Keratinocyte (primary cell): Measurements from ENCODE around the gene CITED1. TPM values are rescaled to one million over a fixed set of nuclear protein-coding genes. Genes with fewer than 3 reads are reported as not detected.

Source experiments
- DNase-seq: peaks from one replicate; pipeline ENCODE4 v3.0.0-alpha.2; 2011; ENCODE audit warnings: low read depth, missing footprints, low spot score
- FAIRE-seq: peaks from 2 replicates; lab custom pipeline; 2011; peaks lifted over from hg19 to GRCh38; lab: Jason Lieb, UNC
- H2AFZ ChIP-seq: 2 replicates; pipeline ENCODE4 v1.6.0; 2012; ENCODE audit warnings: low read length, control low read depth, inconsistent platforms; ENCODE audit not compliant: control insufficient read depth
- H3K27ac ChIP-seq: 2 replicates; pipeline ENCODE4 v1.5.1; 2011; ENCODE audit warnings: low read length; ENCODE audit not compliant: control insufficient read depth, insufficient read depth
- H3K27me3 ChIP-seq: 3 replicates; pipeline ENCODE4 v1.6.0; 2011; ENCODE audit warnings: low read length; ENCODE audit not compliant: control insufficient read depth, insufficient read depth; ENCODE audit errors: extremely low read depth
- H3K36me3 ChIP-seq, 2 experiments: 2 replicates in 1 of 2; 3 replicates in 1 of 2; pipeline ENCODE4 v1.5.1; 2011; ENCODE audit warnings: low read length in 2 of 2, mild to moderate bottlenecking in 1 of 2; ENCODE audit not compliant: control insufficient read depth in 2 of 2, insufficient read depth in 2 of 2; ENCODE audit errors: extremely low read depth in 1 of 2
- H3K4me1 ChIP-seq: 3 replicates; pipeline ENCODE4 v1.5.1; 2011; ENCODE audit warnings: low read length; ENCODE audit not compliant: control insufficient read depth, insufficient read depth; ENCODE audit errors: extremely low read depth
- H3K4me2 ChIP-seq: 3 replicates; pipeline ENCODE4 v1.6.0; 2011; ENCODE audit warnings: low read depth, low read length; ENCODE audit not compliant: control insufficient read depth, insufficient read depth; ENCODE audit errors: extremely low read depth
- H3K4me3 ChIP-seq, 3 experiments: fragments of 200-600 bp in 1 of 3; sonication (generic) in 1 of 3; 2 replicates in 2 of 3; 3 replicates in 1 of 3; pipeline ENCODE4 v1.5.1; 2011 to 2016; ENCODE audit warnings: low read length in 3 of 3, mild to moderate bottlenecking in 3 of 3, control low read depth in 2 of 3, inconsistent platforms in 1 of 3, low read depth in 1 of 3, mixed read lengths in 1 of 3, mixed run types in 1 of 3, moderate library complexity in 1 of 3; ENCODE audit not compliant: control insufficient read depth in 2 of 3, insufficient read depth in 2 of 3; ENCODE audit errors: extremely low read depth in 1 of 3
- H3K79me2 ChIP-seq: 2 replicates; pipeline ENCODE4 v1.6.0; 2012; ENCODE audit warnings: low read length; ENCODE audit not compliant: control insufficient read depth, insufficient read depth
- H3K9ac ChIP-seq: 3 replicates; pipeline ENCODE4 v1.6.0; 2011; ENCODE audit warnings: low read length; ENCODE audit not compliant: control insufficient read depth, insufficient read depth; ENCODE audit errors: extremely low read depth
- H3K9me1 ChIP-seq: 3 replicates; pipeline ENCODE4 v1.6.0; 2011; ENCODE audit warnings: low read length; ENCODE audit not compliant: control insufficient read depth, insufficient read depth; ENCODE audit errors: extremely low read depth
- H3K9me3 ChIP-seq: 2 replicates; pipeline ENCODE4 v1.5.1; 2012; ENCODE audit warnings: low read depth, low read length; ENCODE audit not compliant: control insufficient read depth
- H4K20me1 ChIP-seq: 3 replicates; pipeline ENCODE4 v1.6.0; 2011; ENCODE audit warnings: low read length; ENCODE audit not compliant: control insufficient read depth, insufficient read depth; ENCODE audit errors: extremely low read depth
- EZH2 ChIP-seq: IDR thresholded peaks from one replicate; pipeline ENCODE4 v1.6.1; 2012; ENCODE audit warnings: inconsistent platforms, mild to moderate bottlenecking, low read length, moderate library complexity
- dilution Hi-C: fragments of 300-500 bp; cut with MboI; formaldehyde crosslinking; loops from one replicate; pipeline ENCODE4 v1.7.0; 2020; ENCODE audit warnings: low sequenced_read_pairs; ENCODE audit not compliant: extremely low pct_ligation_motif_present
- polyA plus RNA-seq, 5 experiments: library from polyadenylated mRNA; depleted of rRNA in 3 of 5; stranded (reverse) in 3 of 5; stranded (forward) in 1 of 5; unstranded in 1 of 5; fragments of >200 nt; gene quantifications; 1 replicate in 1 of 5; 2 replicates in 3 of 5; 3 replicates in 1 of 5; pipeline versions ENCODE4 v1.2.1 to v1.2.3, GENCODE V29; 2011 to 2012; ENCODE audit warnings: missing spikeins in 2 of 5, low read depth in 1 of 5, low replicate concordance in 1 of 5
- TF ChIP-seq, protein P1 (sequence below), 3 experiments: IDR thresholded peaks in 1 of 3; conservative IDR thresholded peaks in 1 of 3; optimal IDR thresholded peaks in 1 of 3; 2 replicates in 2 of 3; 3 replicates in 1 of 3; pipeline versions ENCODE3 to v1.5.1; 2011; ENCODE audit warnings: low read length in 3 of 3, mild to moderate bottlenecking in 3 of 3, moderate library complexity in 2 of 3, control low read depth in 1 of 3, inconsistent platforms in 1 of 3; ENCODE audit not compliant: insufficient read depth in 2 of 3; ENCODE audit errors: extremely low read depth in 1 of 3

Gene CITED1
- polyA plus RNA-seq, 1 donor (not counting 4 experiments of a cell fraction or from before 2014, with no cell fraction given): 0.30 TPM

DNA sequence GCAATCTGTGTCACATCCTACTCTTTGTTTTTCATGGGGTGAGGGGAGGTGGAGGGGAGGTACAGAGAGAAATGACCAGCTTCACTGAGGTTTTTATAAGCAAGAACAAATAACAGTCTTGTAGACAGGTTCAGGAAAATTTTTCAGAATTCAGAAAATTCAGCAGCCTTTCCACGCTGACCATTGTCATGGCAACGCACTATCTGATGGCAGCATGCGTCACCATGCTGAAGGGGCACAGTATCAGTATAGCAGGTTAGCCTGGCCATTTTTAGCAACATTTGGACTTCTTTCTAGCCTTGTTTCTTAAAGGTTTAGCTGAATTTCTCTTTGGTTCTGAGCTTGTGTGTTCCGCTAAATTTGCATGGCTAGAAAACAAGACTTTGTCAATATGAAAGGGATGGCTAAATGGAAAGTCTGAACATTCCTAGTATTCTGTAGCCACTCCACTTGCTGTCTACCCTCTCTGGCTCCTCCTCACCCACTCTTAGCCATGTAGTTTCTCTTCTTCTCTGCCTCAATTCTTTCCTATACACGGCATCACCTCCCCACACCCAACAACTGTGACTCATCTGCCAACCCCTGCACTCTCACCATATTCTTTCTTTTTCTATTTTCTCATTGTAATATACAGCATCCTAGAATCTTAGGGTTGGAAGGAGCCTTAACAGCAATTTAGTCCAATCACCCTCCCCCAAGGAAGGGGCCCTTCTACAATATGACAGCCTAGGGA is 42.7 kb upstream of the CITED1 start:
- Histone ChIP-seq H3K27ac (no peak overlapping the region), H3K4me1 (no peaks in the 10 kb centered on the region), H3K79me2 (no peaks in the 10 kb centered on the region), H3K9me1 (no peaks in the 10 kb centered on the region), H4K20me1 (no peaks in the 10 kb centered on the region), H3K4me3 (no peak overlapping the region), H2AFZ (no peak overlapping the region), H3K9ac (no peak overlapping the region), H3K36me3 (peaks cover 3 to 4% of the 10 kb centered on the region in 2 experiments), H3K27me3 (peaks cover 5% of the 10 kb centered on the region), H3K9me3 (no peaks in the 10 kb centered on the region), H3K4me2 (no peak overlapping the region)
- FAIRE-seq: no peak
- dilution Hi-C loops: no loop called here
- DNase-seq: no peak
- TF ChIP-seq, protein P1, sequence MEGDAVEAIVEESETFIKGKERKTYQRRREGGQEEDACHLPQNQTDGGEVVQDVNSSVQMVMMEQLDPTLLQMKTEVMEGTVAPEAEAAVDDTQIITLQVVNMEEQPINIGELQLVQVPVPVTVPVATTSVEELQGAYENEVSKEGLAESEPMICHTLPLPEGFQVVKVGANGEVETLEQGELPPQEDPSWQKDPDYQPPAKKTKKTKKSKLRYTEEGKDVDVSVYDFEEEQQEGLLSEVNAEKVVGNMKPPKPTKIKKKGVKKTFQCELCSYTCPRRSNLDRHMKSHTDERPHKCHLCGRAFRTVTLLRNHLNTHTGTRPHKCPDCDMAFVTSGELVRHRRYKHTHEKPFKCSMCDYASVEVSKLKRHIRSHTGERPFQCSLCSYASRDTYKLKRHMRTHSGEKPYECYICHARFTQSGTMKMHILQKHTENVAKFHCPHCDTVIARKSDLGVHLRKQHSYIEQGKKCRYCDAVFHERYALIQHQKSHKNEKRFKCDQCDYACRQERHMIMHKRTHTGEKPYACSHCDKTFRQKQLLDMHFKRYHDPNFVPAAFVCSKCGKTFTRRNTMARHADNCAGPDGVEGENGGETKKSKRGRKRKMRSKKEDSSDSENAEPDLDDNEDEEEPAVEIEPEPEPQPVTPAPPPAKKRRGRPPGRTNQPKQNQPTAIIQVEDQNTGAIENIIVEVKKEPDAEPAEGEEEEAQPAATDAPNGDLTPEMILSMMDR (optimal IDR thresholded peaks at IDR 0.05 in 1 of 3, IDR thresholded peaks at IDR 0.05 in 1 of 3, conservative IDR thresholded peaks at IDR 0.05 in 1 of 3; ENCODE audit: extremely low read depth in 1 of 3, insufficient read depth in 2 of 3, low read length in 3 of 3): no peak
- TF ChIP-seq EZH2: no peak

DNA sequence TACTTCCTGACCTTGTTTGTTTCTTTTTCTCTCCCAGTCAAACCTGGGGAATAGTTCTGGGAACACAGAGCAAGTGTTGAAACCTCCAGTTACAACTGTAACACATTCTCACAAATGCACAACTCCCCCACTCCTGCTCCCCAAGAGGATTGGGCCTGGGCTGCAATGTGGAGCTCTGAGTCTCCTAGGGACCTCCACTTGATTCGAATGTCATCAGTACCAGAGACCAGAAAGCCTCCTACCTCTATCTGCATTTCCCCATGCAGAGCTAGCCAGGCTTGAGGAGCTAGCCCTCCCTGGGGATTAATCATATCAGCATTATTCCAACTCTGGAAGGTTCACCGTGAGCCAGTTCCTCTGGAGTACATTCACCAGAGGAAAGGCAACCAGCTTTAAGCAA is 41.7 kb upstream of the CITED1 start:
- no peak for FAIRE-seq
- no peaks in the 10 kb centered on the region for H3K4me1 ChIP-seq
- H3K9me3 ChIP-seq: no peaks in the 10 kb centered on the region

More for the DNA sequence above, 41.7 kb upstream of the CITED1 start:
- no peak overlapping the region for H3K9ac ChIP-seq
- peaks cover 3 to 4% of the 10 kb centered on the region in 2 experiments for H3K36me3 ChIP-seq
- H2AFZ ChIP-seq: no peak overlapping the region
- no peaks in the 10 kb centered on the region for H3K9me1 ChIP-seq
- TF ChIP-seq, protein P1 (optimal IDR thresholded peaks at IDR 0.05 in 1 of 3, IDR thresholded peaks at IDR 0.05 in 1 of 3, conservative IDR thresholded peaks at IDR 0.05 in 1 of 3; ENCODE audit: extremely low read depth in 1 of 3, insufficient read depth in 2 of 3, low read length in 3 of 3): no peak
- TF ChIP-seq EZH2: no peak
- H3K4me2 ChIP-seq: no peak overlapping the region
- H3K79me2 ChIP-seq: no peaks in the 10 kb centered on the region
- peaks cover 3% of the 10 kb centered on the region for H3K27me3 ChIP-seq
- no peak overlapping the region for H3K27ac ChIP-seq
- no peaks in the 10 kb centered on the region for H4K20me1 ChIP-seq
- dilution Hi-C loops: no loop called here
- no peak overlapping the region for H3K4me3 ChIP-seq
- no peak for DNase-seq
